HepG2 (cell line): Measurements from ENCODE around the gene GAREM1. TPM values are rescaled to one million over a fixed set of nuclear protein-coding genes. Genes with fewer than 3 reads are reported as not detected.

Source experiments
- ATAC-seq: fragments of 200-7000 bp; cut with Tn5 transposase; 3 replicates; pipeline ENCODE4 v1.9.1; 2020; ENCODE audit warnings: mild to moderate bottlenecking, moderate library complexity
- BruUV-seq: library from RNA; stranded (reverse); fragments of 400-500 nt; replicated peaks from 2 replicates; lab custom pipeline; 2021; lab: Mats Ljungman, UMichigan
- CTCF ChIA-PET: fragments of 300-600 bp; formaldehyde crosslinking; extraction: SDS; loops from one replicate; lab custom pipeline; 2021; ENCODE audit warnings: low total read pairs, inconsistent platforms, low intra/inter-chr PET ratio; lab: Yijun Ruan, JAX
- POLR2A ChIA-PET: fragments of 350-600 bp; sonication (Branson Sonifier 250); formaldehyde crosslinking; loops from one replicate; lab custom pipeline; 2020; ENCODE audit warnings: antibody characterized with exemption, inconsistent platforms; lab: Yijun Ruan, JAX
- DNase-seq: peaks from one replicate; pipeline ENCODE4 v3.0.0-alpha.2; 2015; ENCODE audit warnings: low spot score
- FAIRE-seq: peaks from 3 replicates; lab custom pipeline; 2011; peaks lifted over from hg19 to GRCh38; lab: Jason Lieb, UNC
- H2AFZ ChIP-seq: one replicate; pipeline ENCODE4 v1.6.1; 2011; ENCODE audit warnings: low read length, inconsistent platforms
- H3K27ac ChIP-seq: fragments of 300-600 bp; 3 replicates; pipeline ENCODE4 v1.8.0; 2011; ENCODE audit warnings: mixed run types, mild to moderate bottlenecking, mixed read lengths, low read length, inconsistent platforms; ENCODE audit not compliant: insufficient read depth; ENCODE audit errors: extremely low read length
- H3K27me3 ChIP-seq, 2 experiments: fragments of 200-600 bp in 1 of 2; 2 replicates in 1 of 2; 3 replicates in 1 of 2; pipeline versions ENCODE4 v1.6.0 to v1.8.0; 2011; ENCODE audit warnings: low read length in 2 of 2, mild to moderate bottlenecking in 2 of 2, moderate library complexity in 2 of 2, inconsistent platforms in 1 of 2; ENCODE audit not compliant: insufficient read depth in 2 of 2, control insufficient read depth in 1 of 2
- H3K36me3 ChIP-seq, 2 experiments: fragments of 200-600 bp in 1 of 2; replicated peaks in 1 of 2; 2 replicates in 1 of 2; 3 replicates in 1 of 2; pipeline versions ENCODE4 v1.5.1 to v1.8.0; 2011; ENCODE audit warnings: low read length in 2 of 2, inconsistent platforms in 1 of 2; ENCODE audit not compliant: insufficient read depth in 2 of 2, control insufficient read depth in 1 of 2
- H3K4me1 ChIP-seq: 2 replicates; pipeline ENCODE4 v1.5.1; 2012; ENCODE audit warnings: low read length, inconsistent platforms; ENCODE audit not compliant: insufficient read depth
- H3K4me2 ChIP-seq: 2 replicates; pipeline ENCODE4 v1.6.0; 2011; ENCODE audit warnings: low read depth, low read length, inconsistent platforms
- H3K4me3 ChIP-seq, 3 experiments: fragments of 200-600 bp in 1 of 3; sonication (generic), shearing (Covaris generic) in 1 of 3; replicated peaks in 1 of 3; 2 replicates each; pipeline ENCODE4 v1.5.1; 2011 to 2016; ENCODE audit warnings: low read length in 3 of 3, inconsistent platforms in 2 of 3, low read depth in 2 of 3, mild to moderate bottlenecking in 2 of 3, control low read depth in 1 of 3, mixed read lengths in 1 of 3; ENCODE audit not compliant: insufficient read depth in 1 of 3
- H3K79me2 ChIP-seq: one replicate; pipeline ENCODE4 v1.6.1; 2011; ENCODE audit warnings: low read length, inconsistent platforms; ENCODE audit not compliant: insufficient read depth
- H3K9ac ChIP-seq: 2 replicates; pipeline ENCODE4 v1.6.0; 2011; ENCODE audit warnings: mild to moderate bottlenecking, low read depth, low read length, inconsistent platforms; ENCODE audit not compliant: insufficient read depth
- H3K9me3 ChIP-seq: 2 replicates; pipeline ENCODE4 v1.5.1; 2012; ENCODE audit warnings: mild to moderate bottlenecking, low read length
- H4K20me1 ChIP-seq: 2 replicates; pipeline ENCODE4 v1.6.0; 2011; ENCODE audit warnings: inconsistent platforms, mild to moderate bottlenecking, low read length, moderate library complexity; ENCODE audit not compliant: insufficient read depth
- CHD4 ChIP-seq: fragments of 200-600 bp; sonication (generic); IDR thresholded peaks from 2 replicates; pipeline ENCODE4 v1.7.0; 2017; ENCODE audit warnings: mild to moderate bottlenecking, low read length, borderline replicate concordance
- DR1 ChIP-seq: sonication (generic); formaldehyde crosslinking; IDR thresholded peaks from 2 replicates; pipeline ENCODE4 v1.8.0; 2021; ENCODE audit warnings: mild to moderate bottlenecking, missing genetic modification reagents, inconsistent platforms
- EEA1 ChIP-seq: sonication (generic); formaldehyde crosslinking; IDR thresholded peaks from 2 replicates; pipeline ENCODE4 v1.5.1; 2020; ENCODE audit warnings: mild to moderate bottlenecking, missing genetic modification reagents, borderline replicate concordance
- GABPB1 ChIP-seq: IDR thresholded peaks from 2 replicates; pipeline ENCODE4 v1.6.1; 2016; ENCODE audit warnings: mild to moderate bottlenecking, missing genetic modification reagents, moderate library complexity, missing compliant biosample characterization
- MIER2 ChIP-seq: IDR thresholded peaks from 2 replicates; pipeline ENCODE4 v1.6.1; 2016; ENCODE audit warnings: missing biosample characterization, missing genetic modification reagents
- PAF1 ChIP-seq: IDR thresholded peaks from 2 replicates; pipeline ENCODE4 v1.6.1; 2016; ENCODE audit warnings: missing genetic modification reagents, missing compliant biosample characterization
- SIN3B ChIP-seq: fragments of 150-350 bp; IDR thresholded peaks from 2 replicates; pipeline ENCODE4 v1.6.1; 2014; ENCODE audit warnings: low read length
- SMYD3 ChIP-seq: sonication (generic); formaldehyde crosslinking; IDR thresholded peaks from 2 replicates; pipeline ENCODE4 v1.8.1; 2023; ENCODE audit warnings: mild to moderate bottlenecking, missing genetic modification reagents
- TFDP2 ChIP-seq: sonication (generic); formaldehyde crosslinking; IDR thresholded peaks from 2 replicates; pipeline ENCODE4 v1.4.0; 2020; ENCODE audit warnings: missing genetic modification reagents
- ZBED4 ChIP-seq: sonication (generic); formaldehyde crosslinking; IDR thresholded peaks from 2 replicates; pipeline ENCODE4 v1.4.0; 2020; ENCODE audit warnings: missing genetic modification reagents, borderline replicate concordance
- ZBTB21 ChIP-seq: sonication (generic); formaldehyde crosslinking; IDR thresholded peaks from 2 replicates; pipeline ENCODE4 v1.4.0; 2020; ENCODE audit warnings: missing genetic modification reagents
- ZNF12 ChIP-seq: sonication (generic); formaldehyde crosslinking; IDR thresholded peaks from 2 replicates; pipeline ENCODE4 v1.5.0; 2020; ENCODE audit warnings: missing genetic modification reagents
- ZNF138 ChIP-seq: sonication (generic); formaldehyde crosslinking; IDR thresholded peaks from 2 replicates; pipeline ENCODE4 v1.5.0; 2020; ENCODE audit warnings: mild to moderate bottlenecking, low read depth, missing genetic modification reagents
- ZNF17 ChIP-seq: sonication (generic); formaldehyde crosslinking; IDR thresholded peaks from 2 replicates; pipeline ENCODE4 v1.5.0; 2020; ENCODE audit warnings: mild to moderate bottlenecking, missing genetic modification reagents
- ZNF687 ChIP-seq: sonication (generic); formaldehyde crosslinking; IDR thresholded peaks from 2 replicates; pipeline ENCODE4 v1.5.1; 2020; ENCODE audit warnings: mild to moderate bottlenecking, missing genetic modification reagents, moderate library complexity
- WGBS: methylation state at CpG from one replicate; pipeline ENCODE4 v1.1.6; 2017; ENCODE audit warnings: low lambda C conversion rate; 5-methylcytosine and 5-hydroxymethylcytosine counted together
- in situ Hi-C: cut with HindIII; loops from 2 replicates; pipeline ENCODE4 v1.10.0; 2017; ENCODE audit warnings: low pct_unique_long_range_greater_than_20kb; ENCODE audit not compliant: extremely low pct_ligation_motif_present
- intact Hi-C: fragments of 100-400 bp; cut with micrococcal nuclease; formaldehyde crosslinking; loops from one replicate; pipeline ENCODE4 v1.10.0; 2022; ENCODE audit not compliant: unreplicated experiment
- polyA plus RNA-seq, 8 experiments: library from polyadenylated mRNA; depleted of rRNA in 3 of 8; stranded (reverse) in 7 of 8; unstranded in 1 of 8; fragments of >200 nt; fragmentation: Illumina TruSeq in 4 of 8; extraction: Trizol in 4 of 8; gene quantifications; 2 replicates each; pipeline versions ENCODE4 v1.2.1 to v1.2.3, GENCODE V29; 2011 to 2016; ENCODE audit warnings: low read depth in 4 of 8, missing spikeins in 1 of 8, mixed read lengths in 1 of 8; ENCODE audit not compliant: insufficient read depth in 1 of 8
- total RNA-seq, 5 experiments: library from RNA; depleted of rRNA; stranded (reverse); fragments of >200 nt; fragmentation: Illumina TruSeq; extraction: Trizol; gene quantifications; 2 replicates each; pipeline ENCODE4 v1.2.3, GENCODE V29; 2016; ENCODE audit warnings: low read depth in 1 of 5

GAREM1 gene
- total and polyA plus RNA-seq, 2 of the 13 experiments (the other 11 are each of a cell fraction or from before 2014, with no cell fraction given): 2.5 to 2.9 TPM

GRCh38 chr18:32354518-32354917, 116.2 kb downstream of the GAREM1 start:
- Histone ChIP-seq H3K4me3 (no peak overlapping the region), H3K36me3 (no peaks in the 10 kb centered on the region), H3K27ac (no peak overlapping the region), H3K9me3 (no peaks in the 10 kb centered on the region), H4K20me1 (no peaks in the 10 kb centered on the region), H3K79me2 (no peaks in the 10 kb centered on the region), H3K4me2 (no peak overlapping the region), H3K9ac (no peak overlapping the region), H2AFZ (no peak overlapping the region), H3K27me3 (no peaks in the 10 kb centered on the region), H3K4me1 (peaks cover 24% of the 10 kb centered on the region)
- TF ChIP-seq ZNF138: no peak
- no peak for TF ChIP-seq EEA1 (CRISPR knock-in tag)
- TF ChIP-seq PAF1 (CRISPR knock-in tag): no peak
- TF ChIP-seq CHD4: no peak
- no peak for TF ChIP-seq GABPB1 (CRISPR knock-in tag)
- TF ChIP-seq ZBED4: no peak
- no peak for TF ChIP-seq TFDP2 (CRISPR knock-in tag)
- no peak for TF ChIP-seq SIN3B
- TF ChIP-seq MIER2 (CRISPR knock-in tag): no peak
- no peak for TF ChIP-seq SMYD3 (CRISPR knock-in tag)
- no peak for TF ChIP-seq ZNF17 (CRISPR knock-in tag)
- no peak for TF ChIP-seq ZBTB21 (CRISPR knock-in tag)
- TF ChIP-seq DR1 (CRISPR knock-in tag): no peak
- TF ChIP-seq ZNF12 (CRISPR knock-in tag): no peak
- no peak for TF ChIP-seq ZNF687 (CRISPR knock-in tag)
- WGBS: 83% methylated on average over 5 of the region's 5 CpGs
- ChIA-PET CTCF (no interaction called here), POLR2A (no interaction called here)
- intact Hi-C loops: no loop called here
- no peak for FAIRE-seq
- BruUV-seq: no TSS peak
- no peak for ATAC-seq
- in situ Hi-C loops: no loop called here
- DNase-seq: no peak
